ENCODE results near the gene SCUBE1. TPM values are rescaled to one million over a fixed set of nuclear protein-coding genes. Genes with fewer than 3 reads are reported as not detected.

The SCUBE1 gene
- total and polyA plus RNA-seq, 11 donors: 0.04 to 0.40 (median 0.24) TPM; not detected in 1

- H3K36me3 ChIP-seq: no peaks in the 10 kb centered on the region
- H3K4me3 ChIP-seq: no peak overlapping the region
- H3K27me3 ChIP-seq: peaks cover 0 to 30% (median 14%) of the 10 kb centered on the region in 9 donors
- no peaks in the 10 kb centered on the region for H3K9me3 ChIP-seq
- H3K27ac ChIP-seq: no peak overlapping the region
- DNase-seq (peak in 1 of 5 donors; percentile 7), ATAC-seq (no peak)
- TF ChIP-seq POLR2A (IDR thresholded peaks at IDR 0.05) (no peak), CTCF (IDR thresholded peaks at IDR 0.05) (no peak)
- intact Hi-C loops (cut with DNase I): loop anchor here in 2 of 10 donors (5.0 to 10.0 kb wide), 2 partner anchors 435 to 1237 kb away; no protein-coding TSS in a partner anchor
- H3K4me1 ChIP-seq: peaks cover 0 to 7% (median 0%) of the 10 kb centered on the region in 12 donors
- WGBS, 4 donors: 88 to 94% (median 92%) methylated on average over 3 of the region's 3 CpGs
Measured at GRCh38 chr22:43390166-43390565, 47.0 kb upstream of the SCUBE1 start.

GRCh38 chr22:43389227-43389836 is 46.2 kb upstream of the SCUBE1 start:
- peak in 1 of 5 donors; percentile 8 for DNase-seq
- no peak for ATAC-seq
- no peak for TF ChIP-seq POLR2A (IDR thresholded peaks at IDR 0.05)
- no peak for TF ChIP-seq CTCF (IDR thresholded peaks at IDR 0.05)
- H3K9me3 ChIP-seq: no peaks in the 10 kb centered on the region
- no peak overlapping the region for H3K4me3 ChIP-seq
- intact Hi-C loops (cut with DNase I): loop anchor here (2.0 to 10.0 kb wide), 14 partner anchors 112 to 1238 kb away; no protein-coding TSS in a partner anchor
- H3K4me1 ChIP-seq: peaks cover 0 to 7% (median 0%) of the 10 kb centered on the region in 12 donors
- no peaks in the 10 kb centered on the region for H3K36me3 ChIP-seq
- WGBS, 4 donors: 68 to 89% (median 78%) methylated on average over 8 of the region's 8 CpGs
- peaks cover 0 to 37% (median 14%) of the 10 kb centered on the region in 9 donors for H3K27me3 ChIP-seq
- H3K27ac ChIP-seq: no peak overlapping the region

- TF ChIP-seq CTCF (IDR thresholded peaks at IDR 0.05) (peak; percentile 88 to 99 (median 97)), POLR2A (IDR thresholded peaks at IDR 0.05) (no peak)
- ATAC-seq (peak; percentile 50 to 80 (median 77)), DNase-seq (peak; percentile 59 to 84 (median 69))
- Histone ChIP-seq H3K27ac (no peak overlapping the region), H3K9me3 (no peaks in the 10 kb centered on the region), H3K4me1 (peaks cover 0 to 7% (median 0%) of the 10 kb centered on the region in 12 donors), H3K36me3 (no peaks in the 10 kb centered on the region), H3K27me3 (peaks cover 0 to 39% (median 15%) of the 10 kb centered on the region in 9 donors), H3K4me3 (no peak overlapping the region)
- intact Hi-C loops (cut with DNase I): loop anchor here (1.0 to 10.0 kb wide), 15 partner anchors 111 to 1239 kb away; no protein-coding TSS in a partner anchor
- 7 to 9% (median 8%) methylated on average over 12 to 17 of the region's 17 CpGs for WGBS, 4 donors
Measured at GRCh38 chr22:43388420-43388851, 45.3 kb upstream of the SCUBE1 start.

- 48 to 61% (median 53%) methylated on average over 7 of the region's 7 CpGs for WGBS, 4 donors
- TF ChIP-seq POLR2A (IDR thresholded peaks at IDR 0.05): no peak
- TF ChIP-seq CTCF (IDR thresholded peaks at IDR 0.05): no peak
Measured at GRCh38 chr22:43387815-43388214, 44.6 kb upstream of the SCUBE1 start.

More at GRCh38 chr22:43387815-43388214, 44.6 kb upstream of the SCUBE1 start:
- Histone ChIP-seq H3K9me3 (no peaks in the 10 kb centered on the region), H3K4me3 (no peak overlapping the region), H3K36me3 (no peaks in the 10 kb centered on the region), H3K4me1 (peaks cover 0 to 7% (median 0%) of the 10 kb centered on the region in 12 donors), H3K27me3 (peaks cover 0 to 39% (median 17%) of the 10 kb centered on the region in 9 donors), H3K27ac (no peak overlapping the region)
- intact Hi-C loops (cut with DNase I): loop anchor here (1.0 to 10.0 kb wide), 15 partner anchors 111 to 1239 kb away; no protein-coding TSS in a partner anchor
- ATAC-seq (peak in 1 of 4 donors; percentile 8), DNase-seq (no peak)
